Thymus (tissue), 11 donors: ENCODE measurements around the gene TFCP2. TPM values are rescaled to one million over a fixed set of nuclear protein-coding genes. Genes with fewer than 3 reads are reported as not detected.

Source experiments
- DNase-seq, 9 donors: peaks; one replicate each; pipeline ENCODE4 v3.0.0-alpha.2; 2013; ENCODE audit warnings: low spot score in 9 of 9, low read depth in 6 of 9, missing footprints in 1 of 9
- H3K27ac ChIP-seq, 2 donors: one replicate each; pipeline ENCODE4 v1.5.1; 2013; ENCODE audit warnings: control low read depth in 1 of 2, low read depth in 1 of 2, low read length in 1 of 2, mild to moderate bottlenecking in 1 of 2, moderate library complexity in 1 of 2
- H3K27me3 ChIP-seq, 2 donors: one replicate each; pipeline ENCODE4 v1.5.1; 2013; ENCODE audit warnings: low read length in 1 of 2; ENCODE audit not compliant: control insufficient read depth in 2 of 2, insufficient read depth in 1 of 2
- H3K36me3 ChIP-seq, 2 donors: one replicate each; pipeline ENCODE4 v1.5.1; 2013; ENCODE audit warnings: low read length in 1 of 2, mild to moderate bottlenecking in 1 of 2, moderate library complexity in 1 of 2; ENCODE audit not compliant: control insufficient read depth in 2 of 2, insufficient read depth in 2 of 2
- H3K4me1 ChIP-seq, 2 donors: one replicate each; pipeline ENCODE4 v1.5.1; 2013; ENCODE audit warnings: low read length in 2 of 2; ENCODE audit not compliant: control insufficient read depth in 2 of 2, insufficient read depth in 2 of 2
- H3K4me3 ChIP-seq, 2 donors: one replicate each; pipeline ENCODE4 v1.5.1; 2013; ENCODE audit warnings: low read length in 2 of 2, control low read depth in 1 of 2, mild to moderate bottlenecking in 1 of 2
- H3K9me3 ChIP-seq, 2 donors: one replicate each; pipeline ENCODE4 v1.5.1; 2013; ENCODE audit warnings: low read length in 1 of 2, mild to moderate bottlenecking in 1 of 2; ENCODE audit not compliant: control insufficient read depth in 2 of 2, insufficient read depth in 1 of 2
- WGBS: extraction: QIAGEN DNeasy Blood & Tissue Kit; methylation state at CpG from one replicate; pipeline ENCODE4 v1.1.7; 2013; 5-methylcytosine and 5-hydroxymethylcytosine counted together
- polyA plus RNA-seq: library from polyadenylated mRNA; stranded (reverse); fragments of 200-250 nt; gene quantifications from one replicate; pipeline ENCODE4 v1.2.3, GENCODE V29; 2013
- total RNA-seq: library from RNA; stranded (reverse); fragments of 120-200 nt; gene quantifications from one replicate; pipeline ENCODE4 v1.2.4, GENCODE V29; 2013
- donor health status: healthy.

TFCP2 gene
- total and polyA plus RNA-seq, 2 donors = 11.7 to 25.3 TPM

GRCh38 chr12:51118706-51119105, 54.2 kb downstream of the TFCP2 start:
- H3K27me3 ChIP-seq = no peaks in the 10 kb centered on the region
- H3K4me1 ChIP-seq = no peaks in the 10 kb centered on the region
- WGBS = 98% methylated on average over 3 of the region's 3 CpGs
- no peaks in the 10 kb centered on the region for H3K9me3 ChIP-seq
- H3K4me3 ChIP-seq = no peak overlapping the region
- H3K27ac ChIP-seq = no peak overlapping the region
- DNase-seq = no peak
- peaks cover 4 to 38% of the 10 kb centered on the region in 2 donors for H3K36me3 ChIP-seq

- no peak for DNase-seq
- H3K4me1 ChIP-seq = no peaks in the 10 kb centered on the region
- no peak overlapping the region for H3K27ac ChIP-seq
- no peaks in the 10 kb centered on the region for H3K27me3 ChIP-seq
- H3K9me3 ChIP-seq = no peaks in the 10 kb centered on the region
- H3K4me3 ChIP-seq = no peak overlapping the region
- H3K36me3 ChIP-seq = peaks cover 13 to 63% of the 10 kb centered on the region in 2 donors
These were observed 57.4 kb downstream of the TFCP2 start for GRCh38 chr12:51115533-51115932.

- Histone ChIP-seq H3K27me3 (no peaks in the 10 kb centered on the region), H3K36me3 (peaks cover 25 to 75% of the 10 kb centered on the region in 2 donors), H3K27ac (no peak overlapping the region), H3K4me1 (no peaks in the 10 kb centered on the region), H3K9me3 (no peaks in the 10 kb centered on the region), H3K4me3 (no peak overlapping the region)
- DNase-seq = no peak
- 95% methylated on average over 4 of the region's 4 CpGs for WGBS
These were observed 64.8 kb downstream of the TFCP2 start for GRCh38 chr12:51108136-51108535.

- Histone ChIP-seq H3K27me3 (no peaks in the 10 kb centered on the region), H3K9me3 (no peaks in the 10 kb centered on the region), H3K4me1 (no peaks in the 10 kb centered on the region), H3K36me3 (peaks cover 46 to 76% of the 10 kb centered on the region in 2 donors), H3K4me3 (no peak overlapping the region), H3K27ac (no peak overlapping the region)
- DNase-seq = no peak
These were observed 69.0 kb downstream of the TFCP2 start for GRCh38 chr12:51103977-51104376.

- no peaks in the 10 kb centered on the region for H3K4me1 ChIP-seq
- H3K9me3 ChIP-seq = no peaks in the 10 kb centered on the region
- H3K36me3 ChIP-seq = peaks cover 64 to 72% of the 10 kb centered on the region in 2 donors
- no peak overlapping the region for H3K27ac ChIP-seq
- DNase-seq = no peak
- H3K4me3 ChIP-seq = no peak overlapping the region
- 96% methylated on average over 1 of the region's 1 CpG for WGBS
- no peaks in the 10 kb centered on the region for H3K27me3 ChIP-seq
These were observed 74.3 kb downstream of the TFCP2 start for GRCh38 chr12:51098611-51099010.

GRCh38 chr12:51090705-51091229, 82.2 kb downstream of the TFCP2 start:
- Histone ChIP-seq H3K4me3 (no peak overlapping the region), H3K27me3 (no peaks in the 10 kb centered on the region), H3K27ac (no peak overlapping the region), H3K9me3 (no peaks in the 10 kb centered on the region), H3K36me3 (peaks cover 19 to 27% of the 10 kb centered on the region in 2 donors), H3K4me1 (no peaks in the 10 kb centered on the region)
- WGBS = 93% methylated on average over 10 of the region's 10 CpGs
- no peak for DNase-seq

GRCh38 chr12:51087818-51088217, 85.1 kb downstream of the TFCP2 start:
- no peak for DNase-seq
- H3K4me1 ChIP-seq = peaks cover 3 to 5% of the 10 kb centered on the region in 2 donors
- H3K27me3 ChIP-seq = no peaks in the 10 kb centered on the region
- no peaks in the 10 kb centered on the region for H3K9me3 ChIP-seq
- peaks cover 2 to 6% of the 10 kb centered on the region in 2 donors for H3K36me3 ChIP-seq
- H3K4me3 ChIP-seq = no peak overlapping the region
- 94% methylated on average over 3 of the region's 3 CpGs for WGBS
- no peak overlapping the region for H3K27ac ChIP-seq

- no peak overlapping the region for H3K27ac ChIP-seq
- H3K9me3 ChIP-seq = no peaks in the 10 kb centered on the region
- peaks cover 0 to 4% of the 10 kb centered on the region in 2 donors for H3K36me3 ChIP-seq
- H3K27me3 ChIP-seq = no peaks in the 10 kb centered on the region
- H3K4me3 ChIP-seq = no peak overlapping the region
- WGBS = 97% methylated on average over 10 of the region's 10 CpGs
- no peak for DNase-seq
- H3K4me1 ChIP-seq = peaks cover 8 to 14% of the 10 kb centered on the region in 2 donors
These were observed 86.0 kb downstream of the TFCP2 start for GRCh38 chr12:51086933-51087332.

GRCh38 chr12:51085757-51086156, 87.2 kb downstream of the TFCP2 start:
- WGBS = 50% methylated on average over 3 of the region's 3 CpGs

More at GRCh38 chr12:51085757-51086156, 87.2 kb downstream of the TFCP2 start:
- Histone ChIP-seq H3K27ac (no peak overlapping the region), H3K9me3 (no peaks in the 10 kb centered on the region), H3K4me3 (no peak overlapping the region), H3K36me3 (no peaks in the 10 kb centered on the region), H3K4me1 (peaks cover 11 to 17% of the 10 kb centered on the region in 2 donors), H3K27me3 (no peaks in the 10 kb centered on the region)
- DNase-seq = no peak
